ENCODE data around the gene SORBS1.

DNA sequence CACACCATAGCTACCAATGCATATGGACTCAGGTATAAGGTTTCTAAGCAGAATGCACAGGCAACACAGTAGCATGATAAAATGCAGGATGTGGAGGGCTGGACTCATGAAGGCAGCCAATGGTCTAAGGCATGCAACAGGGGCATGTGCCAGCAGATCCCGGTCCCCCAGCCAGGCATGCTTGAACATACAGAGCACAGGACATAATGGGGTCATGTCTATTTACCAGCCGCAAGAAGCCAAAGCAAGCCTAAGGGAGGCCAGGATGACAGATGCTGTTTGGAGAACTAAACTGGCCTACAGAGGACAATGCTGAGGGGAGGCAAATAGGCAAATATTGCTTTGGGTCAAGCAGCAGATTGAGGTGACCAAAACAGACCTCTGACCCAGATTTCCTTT, 210.3 kb downstream of the SORBS1 start:
- TF ChIP-seq TCF4 (CRISPR knock-in tag; IDR thresholded peaks at IDR 0.05; ENCODE audit: borderline replicate concordance) (no peak), OSR1 (CRISPR knock-in tag; IDR thresholded peaks at IDR 0.05) (no peak), ZNF565 (CRISPR knock-in tag; conservative IDR thresholded peaks at IDR 0.05; ENCODE audit: low read depth) (no peak), GLIS3 (CRISPR knock-in tag; IDR thresholded peaks at IDR 0.05) (no peak), ZC3H10 (CRISPR knock-in tag; IDR thresholded peaks at IDR 0.05) (no peak), TOX (CRISPR knock-in tag; IDR thresholded peaks at IDR 0.05; ENCODE audit: borderline replicate concordance) (no peak), ZNF70 (CRISPR knock-in tag; IDR thresholded peaks at IDR 0.05) (no peak), ZNF8 (CRISPR knock-in tag; IDR thresholded peaks at IDR 0.05) (no peak), ESRRG (CRISPR knock-in tag; IDR thresholded peaks at IDR 0.05) (no peak), RARB (CRISPR knock-in tag; IDR thresholded peaks at IDR 0.05) (no peak), ARNTL (CRISPR knock-in tag; IDR thresholded peaks at IDR 0.05; ENCODE audit: borderline replicate concordance, low read depth) (no peak)
- TF ChIP-seq, protein P1, sequence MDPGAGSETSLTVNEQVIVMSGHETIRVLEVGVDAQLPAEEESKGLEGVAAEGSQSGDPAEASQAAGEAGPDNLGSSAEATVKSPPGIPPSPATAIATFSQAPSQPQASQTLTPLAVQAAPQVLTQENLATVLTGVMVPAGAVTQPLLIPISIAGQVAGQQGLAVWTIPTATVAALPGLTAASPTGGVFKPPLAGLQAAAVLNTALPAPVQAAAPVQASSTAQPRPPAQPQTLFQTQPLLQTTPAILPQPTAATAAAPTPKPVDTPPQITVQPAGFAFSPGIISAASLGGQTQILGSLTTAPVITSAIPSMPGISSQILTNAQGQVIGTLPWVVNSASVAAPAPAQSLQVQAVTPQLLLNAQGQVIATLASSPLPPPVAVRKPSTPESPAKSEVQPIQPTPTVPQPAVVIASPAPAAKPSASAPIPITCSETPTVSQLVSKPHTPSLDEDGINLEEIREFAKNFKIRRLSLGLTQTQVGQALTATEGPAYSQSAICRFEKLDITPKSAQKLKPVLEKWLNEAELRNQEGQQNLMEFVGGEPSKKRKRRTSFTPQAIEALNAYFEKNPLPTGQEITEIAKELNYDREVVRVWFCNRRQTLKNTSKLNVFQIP (CRISPR knock-in tag; IDR thresholded peaks at IDR 0.05; ENCODE audit: borderline replicate concordance, low read depth), result no peak

Measured in SK-N-SH treated with all-trans-retinoic acid at 6 μM for 48 hours (cell line).